ENCODE results near the gene CACNG6. TPM values are rescaled to one million over a fixed set of nuclear protein-coding genes. Genes with fewer than 3 reads are reported as not detected.
A peak's percentile ranks its signal among the peaks of the same experiment; 100 is the strongest.

The CACNG6 gene, protein sequence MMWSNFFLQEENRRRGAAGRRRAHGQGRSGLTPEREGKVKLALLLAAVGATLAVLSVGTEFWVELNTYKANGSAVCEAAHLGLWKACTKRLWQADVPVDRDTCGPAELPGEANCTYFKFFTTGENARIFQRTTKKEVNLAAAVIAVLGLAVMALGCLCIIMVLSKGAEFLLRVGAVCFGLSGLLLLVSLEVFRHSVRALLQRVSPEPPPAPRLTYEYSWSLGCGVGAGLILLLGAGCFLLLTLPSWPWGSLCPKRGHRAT
- not detected for total RNA-seq

DNA sequence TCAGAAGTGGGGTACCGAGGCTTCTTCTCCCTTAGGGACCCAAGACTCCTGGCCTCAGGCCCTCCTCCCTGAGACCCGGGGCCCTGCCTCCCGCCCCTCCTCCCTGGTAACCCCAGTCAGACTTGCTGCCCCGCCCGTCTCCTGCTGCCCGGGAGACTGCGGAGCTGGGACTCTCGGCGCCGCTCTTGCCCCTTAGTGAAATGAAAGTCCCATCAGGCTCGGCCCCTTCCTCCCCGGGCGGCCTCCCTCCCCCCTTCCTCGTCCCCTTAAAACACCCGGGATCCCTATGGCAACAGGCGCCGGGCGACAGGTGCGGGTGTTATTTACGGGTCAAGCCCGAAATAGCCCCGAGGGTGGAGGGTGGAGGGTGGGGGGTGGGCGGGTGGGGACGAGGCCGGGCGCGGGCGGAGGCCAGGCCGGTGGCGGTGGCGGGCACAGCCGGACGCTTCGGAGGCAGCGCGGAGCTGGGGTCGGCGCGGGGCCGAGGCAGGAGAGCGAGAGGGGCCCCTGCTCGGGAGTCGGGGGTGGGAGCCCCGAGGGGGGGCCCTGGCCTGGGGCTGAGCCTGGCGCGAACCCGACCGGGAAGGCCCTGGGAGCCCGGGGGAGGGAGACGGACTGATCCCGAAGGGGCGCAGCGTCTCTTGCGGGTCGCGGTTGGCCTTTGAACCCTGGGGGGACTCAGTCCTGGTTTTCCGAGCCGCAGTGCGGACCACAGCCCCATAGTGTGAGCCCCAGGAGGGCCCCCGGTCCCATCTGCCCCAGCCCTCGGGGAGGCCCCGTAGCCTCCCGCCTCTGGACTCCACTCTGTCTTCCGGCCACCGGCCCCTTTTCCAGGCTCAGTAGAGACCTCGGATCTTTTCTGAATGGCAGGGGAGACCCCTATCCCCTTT lies at the start of gene CACNG6:
CACNG6 (plus strand) TSS at position 414 of the 890 bp plus-strand sequence. CDS start 1,241 bp downstream, outside the sequence.
- H3K9me3 ChIP-seq, result no peaks in the 10 kb centered on the region
- no peak within 1 kb of the TSS for H3K27ac ChIP-seq
- peaks cover 0 to 52% of the 10 kb centered on the region in 2 donors for H3K27me3 ChIP-seq
- TF ChIP-seq, protein P1, sequence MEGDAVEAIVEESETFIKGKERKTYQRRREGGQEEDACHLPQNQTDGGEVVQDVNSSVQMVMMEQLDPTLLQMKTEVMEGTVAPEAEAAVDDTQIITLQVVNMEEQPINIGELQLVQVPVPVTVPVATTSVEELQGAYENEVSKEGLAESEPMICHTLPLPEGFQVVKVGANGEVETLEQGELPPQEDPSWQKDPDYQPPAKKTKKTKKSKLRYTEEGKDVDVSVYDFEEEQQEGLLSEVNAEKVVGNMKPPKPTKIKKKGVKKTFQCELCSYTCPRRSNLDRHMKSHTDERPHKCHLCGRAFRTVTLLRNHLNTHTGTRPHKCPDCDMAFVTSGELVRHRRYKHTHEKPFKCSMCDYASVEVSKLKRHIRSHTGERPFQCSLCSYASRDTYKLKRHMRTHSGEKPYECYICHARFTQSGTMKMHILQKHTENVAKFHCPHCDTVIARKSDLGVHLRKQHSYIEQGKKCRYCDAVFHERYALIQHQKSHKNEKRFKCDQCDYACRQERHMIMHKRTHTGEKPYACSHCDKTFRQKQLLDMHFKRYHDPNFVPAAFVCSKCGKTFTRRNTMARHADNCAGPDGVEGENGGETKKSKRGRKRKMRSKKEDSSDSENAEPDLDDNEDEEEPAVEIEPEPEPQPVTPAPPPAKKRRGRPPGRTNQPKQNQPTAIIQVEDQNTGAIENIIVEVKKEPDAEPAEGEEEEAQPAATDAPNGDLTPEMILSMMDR (IDR thresholded peaks at IDR 0.05), result no peak
- no peak for TF ChIP-seq POLR2A (IDR thresholded peaks at IDR 0.05)
- TF ChIP-seq POLR2AphosphoS5 (IDR thresholded peaks at IDR 0.05), result no peak
- H3K4me1 ChIP-seq, result no peaks in the 10 kb centered on the region
- DNase-seq (ENCODE audit: low spot score in 2 of 2), result no peak
- intact Hi-C loops (cut with DNase I; ENCODE audit: low total_unique reads), result no loop called here
- no peaks in the 10 kb centered on the region for H3K36me3 ChIP-seq
- H3K4me3 ChIP-seq, result peak within 1 kb of the TSS; percentile 31 to 61 (median 38)

- TF ChIP-seq, protein P1 (IDR thresholded peaks at IDR 0.05), result no peak
- TF ChIP-seq POLR2A (IDR thresholded peaks at IDR 0.05) (no peak), POLR2AphosphoS5 (IDR thresholded peaks at IDR 0.05) (no peak)
- Histone ChIP-seq H3K36me3 (no peaks in the 10 kb centered on the region), H3K27ac (no peak overlapping the region), H3K4me1 (no peaks in the 10 kb centered on the region), H3K9me3 (peaks cover 0 to 11% of the 10 kb centered on the region in 2 donors), H3K4me3 (no peak overlapping the region), H3K27me3 (peaks cover 8 to 69% of the 10 kb centered on the region in 2 donors)
- intact Hi-C loops (cut with DNase I; ENCODE audit: low total_unique reads), result no loop called here
- DNase-seq (ENCODE audit: low spot score in 2 of 2), result no peak
These were observed 49.2 kb upstream of the CACNG6 start for GRCh38 chr19:53942001-53942786.

- Histone ChIP-seq H3K36me3 (no peaks in the 10 kb centered on the region), H3K27ac (no peak overlapping the region), H3K27me3 (peaks cover 8 to 77% of the 10 kb centered on the region in 2 donors), H3K9me3 (peaks cover 0 to 7% of the 10 kb centered on the region in 2 donors), H3K4me3 (no peak overlapping the region), H3K4me1 (no peaks in the 10 kb centered on the region)
- TF ChIP-seq POLR2AphosphoS5 (IDR thresholded peaks at IDR 0.05), result no peak
- no peak for TF ChIP-seq POLR2A (IDR thresholded peaks at IDR 0.05)
- TF ChIP-seq, protein P1 (IDR thresholded peaks at IDR 0.05), result no peak
- no peak for DNase-seq (ENCODE audit: low spot score in 2 of 2)
- intact Hi-C loops (cut with DNase I; ENCODE audit: low total_unique reads), result no loop called here
These were observed 47.0 kb upstream of the CACNG6 start for GRCh38 chr19:53944416-53944815.

DNA sequence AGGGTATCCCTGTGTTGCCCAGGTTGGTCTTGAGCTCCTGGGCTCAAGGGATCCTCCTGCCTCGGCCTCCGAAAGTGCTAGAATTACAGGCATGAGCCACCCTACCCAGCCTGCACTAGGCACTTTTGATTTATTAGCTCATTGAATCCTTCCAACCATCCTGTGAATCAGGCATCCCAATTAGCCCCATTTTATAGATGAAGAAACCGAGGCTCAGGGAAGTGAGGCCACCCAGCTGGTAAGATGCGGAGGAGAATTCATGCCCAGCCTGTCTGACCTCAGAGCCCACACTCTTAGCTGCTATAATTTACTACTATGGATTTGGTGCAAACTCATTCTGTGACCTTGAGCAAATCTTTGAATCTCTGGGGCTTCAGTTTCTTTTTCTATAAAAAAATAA lies 46.5 kb upstream of the CACNG6 start:
- H3K9me3 ChIP-seq, result peaks cover 0 to 2% of the 10 kb centered on the region in 2 donors
- no peak for DNase-seq (ENCODE audit: low spot score in 2 of 2)
- H3K36me3 ChIP-seq, result no peaks in the 10 kb centered on the region
- TF ChIP-seq POLR2AphosphoS5 (IDR thresholded peaks at IDR 0.05) (no peak), POLR2A (IDR thresholded peaks at IDR 0.05) (no peak)
- TF ChIP-seq, protein P1 (IDR thresholded peaks at IDR 0.05), result no peak
- H3K27me3 ChIP-seq, result peaks cover 8 to 71% of the 10 kb centered on the region in 2 donors
- H3K27ac ChIP-seq, result no peak overlapping the region
- no peaks in the 10 kb centered on the region for H3K4me1 ChIP-seq
- no peak overlapping the region for H3K4me3 ChIP-seq
- intact Hi-C loops (cut with DNase I; ENCODE audit: low total_unique reads), result no loop called here

Measured in breast epithelium (tissue), 4 donors.